GM18861 (cell line): Measurements from ENCODE around the gene ESPN.
"Not testable (repeated sequence)": the region's sequence is repeated elsewhere in the genome, so short reads cannot be mapped to it uniquely, and the experiment has no call there.

Experiments used
- ATAC-seq: cut with Tn5 transposase; IDR thresholded peaks from one replicate; pipeline ENCODE4 v1.9.1; 2021; ENCODE audit not compliant: unreplicated experiment

The ESPN gene

GRCh38 chr1:6447016-6447817, 22.6 kb downstream of the ESPN start:
- no peak for ATAC-seq

- ATAC-seq, result no peak
Observed at GRCh38 chr1:6447818-6448748, 23.5 kb downstream of the ESPN start.

GRCh38 chr1:6448749-6449631, 24.4 kb downstream of the ESPN start:
- no peak for ATAC-seq

- ATAC-seq, result no peak
Observed at GRCh38 chr1:6450005-6450450, 25.5 kb downstream of the ESPN start.

GRCh38 chr1:6450486-6450885, 25.9 kb downstream of the ESPN start:
- not testable (repeated sequence) for ATAC-seq

GRCh38 chr1:6450943-6451373, 26.4 kb downstream of the ESPN start:
- ATAC-seq, result no peak

- not testable (repeated sequence) for ATAC-seq
Observed at GRCh38 chr1:6453895-6454855, 29.6 kb downstream of the ESPN start.

- no peak for ATAC-seq
Observed at GRCh38 chr1:6454856-6455751, 30.5 kb downstream of the ESPN start.

GRCh38 chr1:6455752-6456520, 31.4 kb downstream of the ESPN start:
- ATAC-seq, result not testable (repeated sequence)

- no peak for ATAC-seq
Observed at GRCh38 chr1:6456800-6457466, 32.4 kb downstream of the ESPN start.

GRCh38 chr1:6459850-6460265, 35.3 kb downstream of the ESPN start:
- ATAC-seq, result no peak

- ATAC-seq, result no peak
Observed at GRCh38 chr1:6460301-6461050, 35.9 kb downstream of the ESPN start.

- ATAC-seq, result no peak
Observed at GRCh38 chr1:6461051-6461530, 36.5 kb downstream of the ESPN start.

- ATAC-seq, result no peak
Observed at GRCh38 chr1:6461538-6462411, 37.2 kb downstream of the ESPN start.

GRCh38 chr1:6462412-6463119, 38.0 kb downstream of the ESPN start:
- no peak for ATAC-seq
